ENCODE measurements around the gene PFKL. TPM values are rescaled to one million over a fixed set of nuclear protein-coding genes. Genes with fewer than 3 reads are reported as not detected.
A peak's percentile ranks its signal among the peaks of the same experiment; 100 is the strongest.

Gene PFKL
- total and polyA plus RNA-seq, 8 donors, result 40.0 to 120 (median 55.2) TPM

DNA sequence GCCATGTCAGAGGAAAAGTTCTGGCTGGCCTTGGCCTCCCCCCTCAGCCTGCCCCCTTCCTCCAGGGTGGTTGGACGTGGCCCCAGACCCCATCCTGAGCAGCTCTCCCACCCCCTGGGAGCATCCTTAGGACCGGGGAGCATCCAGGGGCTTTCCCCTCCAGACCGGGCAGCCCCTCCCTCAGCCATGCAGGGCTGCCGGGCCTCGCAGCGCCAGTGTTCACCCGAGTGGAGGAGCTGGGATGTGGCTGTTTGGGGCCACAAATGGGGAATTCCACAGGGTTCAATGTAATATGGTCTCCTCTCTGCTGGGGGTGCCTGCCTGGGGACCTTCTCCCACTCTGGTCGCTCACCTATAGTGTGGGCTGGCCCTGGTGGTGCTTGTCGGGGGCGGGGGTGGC, 4.2 kb upstream of the PFKL start:
- H3K9me3 ChIP-seq, result no peaks in the 10 kb centered on the region
- H3K27ac ChIP-seq, result no peak overlapping the region
- no peaks in the 10 kb centered on the region for H3K36me3 ChIP-seq
- TF ChIP-seq, protein P1, sequence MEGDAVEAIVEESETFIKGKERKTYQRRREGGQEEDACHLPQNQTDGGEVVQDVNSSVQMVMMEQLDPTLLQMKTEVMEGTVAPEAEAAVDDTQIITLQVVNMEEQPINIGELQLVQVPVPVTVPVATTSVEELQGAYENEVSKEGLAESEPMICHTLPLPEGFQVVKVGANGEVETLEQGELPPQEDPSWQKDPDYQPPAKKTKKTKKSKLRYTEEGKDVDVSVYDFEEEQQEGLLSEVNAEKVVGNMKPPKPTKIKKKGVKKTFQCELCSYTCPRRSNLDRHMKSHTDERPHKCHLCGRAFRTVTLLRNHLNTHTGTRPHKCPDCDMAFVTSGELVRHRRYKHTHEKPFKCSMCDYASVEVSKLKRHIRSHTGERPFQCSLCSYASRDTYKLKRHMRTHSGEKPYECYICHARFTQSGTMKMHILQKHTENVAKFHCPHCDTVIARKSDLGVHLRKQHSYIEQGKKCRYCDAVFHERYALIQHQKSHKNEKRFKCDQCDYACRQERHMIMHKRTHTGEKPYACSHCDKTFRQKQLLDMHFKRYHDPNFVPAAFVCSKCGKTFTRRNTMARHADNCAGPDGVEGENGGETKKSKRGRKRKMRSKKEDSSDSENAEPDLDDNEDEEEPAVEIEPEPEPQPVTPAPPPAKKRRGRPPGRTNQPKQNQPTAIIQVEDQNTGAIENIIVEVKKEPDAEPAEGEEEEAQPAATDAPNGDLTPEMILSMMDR (IDR thresholded peaks at IDR 0.05), result no peak
- H3K4me1 ChIP-seq, result peaks cover 0 to 5% (median 4%) of the 10 kb centered on the region in 3 donors
- no peaks in the 10 kb centered on the region for H3K27me3 ChIP-seq
- ATAC-seq (no peak), DNase-seq (peak in 1 of 6 donors; percentile 15), FAIRE-seq (no peak)
- 65 to 67% methylated on average over 10 of the region's 10 CpGs for WGBS, 2 donors
- intact Hi-C loops (cut with DNase I), result no loop called here
- H3K4me3 ChIP-seq, result no peak overlapping the region

DNA sequence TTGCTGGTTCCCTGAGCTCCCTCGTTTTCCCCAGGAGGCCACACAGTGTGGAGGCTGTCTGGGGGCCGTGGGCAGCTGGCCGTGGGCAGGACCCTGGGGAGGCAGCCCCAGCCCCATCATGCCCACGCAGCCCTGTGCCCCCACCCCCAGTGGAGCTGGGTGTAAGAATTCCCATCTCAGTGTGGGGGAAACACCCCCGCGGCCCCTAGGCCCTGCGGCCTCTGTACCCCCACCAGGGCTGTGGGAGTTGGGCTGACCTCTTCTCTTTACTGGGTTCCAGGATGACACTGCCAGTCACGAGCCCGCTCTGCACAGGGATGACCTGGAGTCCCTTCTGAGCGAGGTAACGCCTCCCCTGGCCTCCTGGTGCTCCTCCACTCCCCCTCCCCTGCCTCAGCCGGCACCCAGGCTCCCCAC, 3.7 kb upstream of the PFKL start:
- no peak for FAIRE-seq
- intact Hi-C loops (cut with DNase I), result no loop called here
- H3K27ac ChIP-seq, result no peak overlapping the region
- H3K4me1 ChIP-seq, result peaks cover 4 to 8% (median 4%) of the 10 kb centered on the region in 3 donors
- DNase-seq, result peak in 1 of 6 donors; percentile 65
- ATAC-seq, result no peak
- TF ChIP-seq, protein P1 (IDR thresholded peaks at IDR 0.05), result no peak
- H3K27me3 ChIP-seq, result no peaks in the 10 kb centered on the region
- no peak overlapping the region for H3K4me3 ChIP-seq
- no peaks in the 10 kb centered on the region for H3K36me3 ChIP-seq
- 53 to 75% methylated on average over 10 to 12 of the region's 12 CpGs for WGBS, 2 donors
- no peaks in the 10 kb centered on the region for H3K9me3 ChIP-seq

DNA sequence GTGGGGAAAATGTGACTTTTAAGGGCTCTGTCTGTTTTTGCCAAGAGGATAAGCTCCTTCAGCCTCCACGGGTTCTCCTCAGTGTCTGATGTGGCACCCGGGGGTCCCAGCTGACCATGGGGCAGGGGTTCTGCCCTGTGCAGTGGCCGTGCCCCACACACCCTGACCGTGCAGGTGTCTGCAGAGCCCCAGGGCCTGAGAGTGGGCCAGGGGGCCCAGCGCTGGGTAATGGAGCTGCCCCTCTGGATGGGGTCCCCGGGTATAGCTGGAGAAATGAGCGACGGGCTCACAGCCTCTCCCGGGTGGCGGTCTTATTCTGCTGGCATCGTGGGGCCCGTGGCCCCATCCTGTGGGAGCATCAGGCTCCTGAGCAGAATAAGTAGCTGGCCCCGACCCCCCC, 2.9 kb upstream of the PFKL start:
- ATAC-seq (no peak), FAIRE-seq (no peak), DNase-seq (peak in 2 of 6 donors; percentile 26 to 77)
- intact Hi-C loops (cut with DNase I), result no loop called here
- H3K9me3 ChIP-seq, result no peaks in the 10 kb centered on the region
- WGBS, 2 donors, result 45 to 62% methylated on average over 13 of the region's 13 CpGs
- H3K4me1 ChIP-seq, result peaks cover 4 to 16% (median 5%) of the 10 kb centered on the region in 3 donors
- no peaks in the 10 kb centered on the region for H3K27me3 ChIP-seq
- H3K27ac ChIP-seq, result no peak overlapping the region
- H3K36me3 ChIP-seq, result no peaks in the 10 kb centered on the region
- TF ChIP-seq, protein P1 (IDR thresholded peaks at IDR 0.05), result no peak
- no peak overlapping the region for H3K4me3 ChIP-seq

DNA sequence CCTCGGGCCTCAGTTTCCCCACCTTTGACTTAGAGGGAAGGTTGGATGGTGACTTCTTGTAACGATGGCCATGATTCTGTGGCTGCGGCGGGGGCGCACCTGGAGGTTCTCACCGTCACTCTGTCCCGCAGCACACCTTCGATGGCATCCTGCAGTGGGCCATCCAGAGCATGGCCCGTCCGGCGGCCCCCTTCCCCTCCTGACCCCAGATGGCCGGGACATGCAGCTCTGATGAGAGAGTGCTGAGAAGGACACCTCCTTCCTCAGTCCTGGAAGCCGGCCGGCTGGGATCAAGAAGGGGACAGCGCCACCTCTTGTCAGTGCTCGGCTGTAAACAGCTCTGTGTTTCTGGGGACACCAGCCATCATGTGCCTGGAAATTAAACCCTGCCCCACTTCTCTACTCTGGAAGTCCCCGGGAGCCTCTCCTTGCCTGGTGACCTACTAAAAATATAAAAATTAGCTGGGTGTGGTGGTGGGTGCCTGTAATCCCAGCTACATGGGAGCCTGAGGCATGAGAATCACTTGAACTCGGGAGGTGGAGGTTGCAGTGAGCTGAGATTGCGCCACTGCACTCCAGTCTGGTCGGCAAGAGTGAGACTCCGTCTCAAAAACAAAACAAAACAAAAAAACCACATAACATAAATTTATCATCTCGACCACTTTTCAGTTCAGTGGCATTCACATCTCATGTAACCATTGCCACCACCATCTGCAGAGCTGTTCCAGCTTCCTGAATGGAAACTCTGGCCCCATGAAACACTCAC, 2.1 kb upstream of the PFKL start:
- Histone ChIP-seq H3K4me3 (no peak overlapping the region), H3K27ac (no peak overlapping the region), H3K27me3 (no peaks in the 10 kb centered on the region), H3K9me3 (no peaks in the 10 kb centered on the region), H3K36me3 (no peaks in the 10 kb centered on the region), H3K4me1 (peaks cover 4 to 24% (median 5%) of the 10 kb centered on the region in 3 donors)
- 11 to 20% methylated on average over 21 to 22 of the region's 22 CpGs for WGBS, 2 donors
- DNase-seq (peak; percentile 66 to 90 (median 82)), FAIRE-seq (no peak), ATAC-seq (peak; percentile 42 to 70 (median 66))
- intact Hi-C loops (cut with DNase I), result no loop called here
- TF ChIP-seq, protein P1 (IDR thresholded peaks at IDR 0.05), result peak; percentile 47 to 71 (median 59)

DNA sequence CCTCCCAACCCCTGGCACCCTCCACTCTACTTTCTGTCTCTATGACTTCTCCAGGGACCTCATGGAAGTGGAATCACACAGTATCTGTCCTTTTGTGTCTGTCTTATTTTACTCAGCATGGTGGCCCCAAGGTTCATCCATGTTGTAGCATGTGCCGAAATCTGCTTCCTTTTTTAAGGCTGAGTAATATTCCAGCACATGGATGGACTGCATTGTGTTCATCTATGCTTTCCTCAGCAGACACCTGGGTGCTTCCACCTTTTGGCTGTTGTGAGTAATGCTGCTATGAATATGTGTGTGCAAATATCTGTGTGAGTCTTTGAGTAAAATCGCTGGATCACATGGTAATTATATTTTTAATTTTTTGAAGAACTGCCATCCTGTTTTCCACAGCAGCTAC, 1.6 kb upstream of the PFKL start:
- TF ChIP-seq, protein P1 (IDR thresholded peaks at IDR 0.05), result no peak
- no peak for FAIRE-seq
- no peak for ATAC-seq
- WGBS, 2 donors, result 70 to 81% methylated on average over 2 of the region's 2 CpGs
- H3K4me1 ChIP-seq, result peaks cover 4 to 30% (median 5%) of the 10 kb centered on the region in 3 donors
- DNase-seq, result no peak
- H3K36me3 ChIP-seq, result no peaks in the 10 kb centered on the region
- H3K9me3 ChIP-seq, result no peaks in the 10 kb centered on the region
- intact Hi-C loops (cut with DNase I), result no loop called here
- no peak overlapping the region for H3K4me3 ChIP-seq
- no peaks in the 10 kb centered on the region for H3K27me3 ChIP-seq
- H3K27ac ChIP-seq, result no peak overlapping the region
